HG03045 (cell line): ENCODE results near the gene SYNPO.

Experiments used
- ATAC-seq: cut with Tn5 transposase; IDR thresholded peaks from one replicate; pipeline ENCODE4 v1.9.1; 2021; ENCODE audit warnings: mild to moderate bottlenecking, moderate library complexity; ENCODE audit not compliant: unreplicated experiment

Gene SYNPO

GRCh38 chr5:150640311-150641005 is at the start of gene SYNPO:
TSS of gene SYNPO (plus strand) at chr5:150640660. CDS start at chr5:150648276, 7,616 bp downstream.
- no peak for ATAC-seq

- no peak for ATAC-seq
These were observed 49.3 kb upstream of the SYNPO start for GRCh38 chr5:150590979-150591695.

GRCh38 chr5:150593593-150593992 is 46.9 kb upstream of the SYNPO start:
- no peak for ATAC-seq

- no peak for ATAC-seq
These were observed 46.5 kb upstream of the SYNPO start for GRCh38 chr5:150593996-150594395.

- no peak for ATAC-seq
These were observed 44.9 kb upstream of the SYNPO start for GRCh38 chr5:150595466-150596031.

- no peak for ATAC-seq
These were observed 44.1 kb upstream of the SYNPO start for GRCh38 chr5:150596313-150596712.

GRCh38 chr5:150596826-150597225 is 43.6 kb upstream of the SYNPO start:
- no peak for ATAC-seq

GRCh38 chr5:150598006-150598405 is 42.5 kb upstream of the SYNPO start:
- no peak for ATAC-seq

- no peak for ATAC-seq
These were observed 41.6 kb upstream of the SYNPO start for GRCh38 chr5:150598821-150599273.

GRCh38 chr5:150599281-150599680 is 41.2 kb upstream of the SYNPO start:
- no peak for ATAC-seq

- no peak for ATAC-seq
These were observed 40.4 kb upstream of the SYNPO start for GRCh38 chr5:150599917-150600511.

GRCh38 chr5:150600616-150601490 is 39.6 kb upstream of the SYNPO start:
- no peak for ATAC-seq

GRCh38 chr5:150601491-150602345 is 38.7 kb upstream of the SYNPO start:
- no peak for ATAC-seq

- no peak for ATAC-seq
These were observed 37.4 kb upstream of the SYNPO start for GRCh38 chr5:150603052-150603451.

GRCh38 chr5:150603491-150603890 is 37.0 kb upstream of the SYNPO start:
- ATAC-seq = no peak

- no peak for ATAC-seq
These were observed 36.5 kb upstream of the SYNPO start for GRCh38 chr5:150604010-150604409.

- ATAC-seq = no peak
These were observed 35.5 kb upstream of the SYNPO start for GRCh38 chr5:150604894-150605440.

- no peak for ATAC-seq
These were observed 34.9 kb upstream of the SYNPO start for GRCh38 chr5:150605546-150605945.

- ATAC-seq = no peak
These were observed 34.0 kb upstream of the SYNPO start for GRCh38 chr5:150606476-150606875.
